NT2/D1 (cell line): ENCODE measurements around the gene CADM2.

Source experiments
- DNase-seq: peaks from one replicate; pipeline ENCODE4 v3.0.0-alpha.2; 2011; ENCODE audit warnings: low read depth, low spot score
- H3K27me3 ChIP-seq: 2 replicates; pipeline ENCODE4 v1.6.0; 2011; ENCODE audit warnings: mild to moderate bottlenecking; ENCODE audit not compliant: insufficient read length, insufficient read depth
- H3K36me3 ChIP-seq: 2 replicates; pipeline ENCODE4 v1.6.1; 2011; ENCODE audit warnings: mild to moderate bottlenecking, low read length, mixed read lengths; ENCODE audit not compliant: insufficient read depth, insufficient read length
- H3K4me1 ChIP-seq: 2 replicates; pipeline ENCODE4 v1.5.1; 2011; ENCODE audit not compliant: insufficient read depth, insufficient read length
- H3K4me3 ChIP-seq: 2 replicates; pipeline ENCODE4 v1.5.1; 2011; ENCODE audit warnings: low read depth; ENCODE audit not compliant: insufficient read length
- H3K9ac ChIP-seq: 2 replicates; pipeline ENCODE4 v1.6.0; 2011; ENCODE audit warnings: low read depth; ENCODE audit not compliant: insufficient read length
- H3K9me3 ChIP-seq: 2 replicates; pipeline ENCODE4 v1.5.1; 2011; ENCODE audit warnings: mild to moderate bottlenecking, low read length; ENCODE audit not compliant: insufficient read depth
- SUZ12 ChIP-seq: IDR thresholded peaks from 2 replicates; pipeline ENCODE4 v1.6.1; 2011; ENCODE audit not compliant: insufficient read length, insufficient read depth; ENCODE audit errors: extremely low read depth
- YY1 ChIP-seq: IDR thresholded peaks from 2 replicates; pipeline ENCODE4 v1.6.1; 2011; ENCODE audit not compliant: insufficient read length, insufficient read depth
- ZNF274 ChIP-seq: IDR thresholded peaks from 2 replicates; pipeline ENCODE4 v1.6.1; 2011; ENCODE audit warnings: mild to moderate bottlenecking, low read depth, low read length

CADM2 gene

GRCh38 chr3:85594676-85595075 lies 635.9 kb downstream of the CADM2 start:
- H3K9ac ChIP-seq, result no peak overlapping the region
- H3K4me1 ChIP-seq, result no peaks in the 10 kb centered on the region
- H3K9me3 ChIP-seq, result no peaks in the 10 kb centered on the region
- DNase-seq, result no peak
- H3K36me3 ChIP-seq, result no peaks in the 10 kb centered on the region
- TF ChIP-seq ZNF274, result no peak
- no peak for TF ChIP-seq SUZ12
- no peak for TF ChIP-seq YY1
- H3K27me3 ChIP-seq, result no peaks in the 10 kb centered on the region
- H3K4me3 ChIP-seq, result no peak overlapping the region

DNA sequence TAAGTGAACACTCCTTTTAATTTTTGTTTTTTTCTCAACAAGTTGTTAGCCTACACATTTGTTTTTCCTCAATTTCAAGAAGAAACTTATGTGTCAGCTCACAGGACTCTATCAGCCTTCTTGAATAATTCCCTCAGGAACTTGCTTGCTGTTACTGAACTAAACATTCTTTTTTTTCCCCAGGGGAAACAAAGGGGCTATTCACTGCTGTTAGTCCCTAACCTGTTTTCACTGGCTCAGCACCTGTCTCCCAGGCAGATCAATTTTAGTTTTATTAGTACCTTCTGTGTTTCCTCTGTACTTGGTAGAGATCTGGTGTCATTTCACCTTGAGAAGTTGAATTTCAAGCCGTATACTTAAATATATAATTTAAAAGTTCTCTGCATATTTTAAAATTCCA lies 644.6 kb downstream of the CADM2 start:
- TF ChIP-seq SUZ12, result no peak
- no peak for TF ChIP-seq ZNF274
- TF ChIP-seq YY1, result no peak
- H3K9me3 ChIP-seq, result no peaks in the 10 kb centered on the region
- no peaks in the 10 kb centered on the region for H3K27me3 ChIP-seq
- no peaks in the 10 kb centered on the region for H3K36me3 ChIP-seq
- peak; percentile 20 for DNase-seq
- H3K4me1 ChIP-seq, result no peaks in the 10 kb centered on the region
- no peak overlapping the region for H3K4me3 ChIP-seq
- H3K9ac ChIP-seq, result no peak overlapping the region

- no peak for TF ChIP-seq ZNF274
- no peak for TF ChIP-seq SUZ12
- no peak for TF ChIP-seq YY1
- Histone ChIP-seq H3K9ac (no peak overlapping the region), H3K36me3 (no peaks in the 10 kb centered on the region), H3K9me3 (no peaks in the 10 kb centered on the region), H3K4me3 (no peak overlapping the region), H3K4me1 (no peaks in the 10 kb centered on the region), H3K27me3 (no peaks in the 10 kb centered on the region)
- DNase-seq, result no peak
Observed at GRCh38 chr3:85604641-85605040, 645.9 kb downstream of the CADM2 start.

GRCh38 chr3:85605066-85605465 lies 646.3 kb downstream of the CADM2 start:
- TF ChIP-seq SUZ12, result no peak
- TF ChIP-seq YY1, result no peak

GRCh38 chr3:85626662-85627061 lies 667.9 kb downstream of the CADM2 start:
- Histone ChIP-seq H3K9ac (no peak overlapping the region), H3K27me3 (no peaks in the 10 kb centered on the region), H3K4me3 (no peak overlapping the region), H3K9me3 (no peaks in the 10 kb centered on the region), H3K4me1 (no peaks in the 10 kb centered on the region), H3K36me3 (no peaks in the 10 kb centered on the region)
- peak; percentile 5 for DNase-seq
- no peak for TF ChIP-seq SUZ12
- no peak for TF ChIP-seq YY1
- no peak for TF ChIP-seq ZNF274

More at GRCh38 chr3:85605066-85605465, 646.3 kb downstream of the CADM2 start:
- H3K36me3 ChIP-seq, result no peaks in the 10 kb centered on the region
- H3K4me3 ChIP-seq, result no peak overlapping the region
- H3K9ac ChIP-seq, result no peak overlapping the region
- H3K4me1 ChIP-seq, result no peaks in the 10 kb centered on the region
- no peaks in the 10 kb centered on the region for H3K9me3 ChIP-seq
- H3K27me3 ChIP-seq, result no peaks in the 10 kb centered on the region
- no peak for DNase-seq

GRCh38 chr3:85627932-85628331 lies 669.1 kb downstream of the CADM2 start:
- Histone ChIP-seq H3K4me1 (no peaks in the 10 kb centered on the region), H3K9ac (no peak overlapping the region), H3K9me3 (no peaks in the 10 kb centered on the region), H3K27me3 (no peaks in the 10 kb centered on the region), H3K36me3 (no peaks in the 10 kb centered on the region), H3K4me3 (no peak overlapping the region)
- TF ChIP-seq YY1, result no peak
- no peak for TF ChIP-seq SUZ12
- no peak for TF ChIP-seq ZNF274
- DNase-seq, result no peak

DNA sequence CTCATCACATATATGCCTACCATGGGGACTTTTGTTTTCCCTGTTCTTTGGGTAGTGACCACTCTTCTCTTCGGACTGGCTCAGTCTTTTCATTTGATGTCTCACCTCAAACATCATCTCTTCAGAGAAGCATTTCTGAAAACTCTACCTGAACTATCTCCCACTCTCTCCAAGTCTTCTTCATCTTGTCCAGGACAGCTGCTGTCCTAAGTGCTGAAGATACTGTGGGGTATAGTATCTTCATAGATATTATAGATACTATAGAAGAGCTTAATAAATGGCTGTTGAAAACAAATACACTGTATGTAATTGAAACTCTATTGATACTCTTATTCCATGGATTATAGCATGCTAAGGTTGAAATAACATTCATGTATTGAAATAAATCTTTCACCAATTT lies 672.3 kb downstream of the CADM2 start:
- Histone ChIP-seq H3K36me3 (no peaks in the 10 kb centered on the region), H3K4me3 (no peak overlapping the region), H3K9ac (no peak overlapping the region), H3K4me1 (no peaks in the 10 kb centered on the region), H3K9me3 (no peaks in the 10 kb centered on the region), H3K27me3 (no peaks in the 10 kb centered on the region)
- DNase-seq, result no peak
- TF ChIP-seq SUZ12, result no peak
- TF ChIP-seq ZNF274, result no peak
- TF ChIP-seq YY1, result no peak

- DNase-seq, result no peak
- TF ChIP-seq SUZ12 (no peak), ZNF274 (no peak), YY1 (no peak)
- no peaks in the 10 kb centered on the region for H3K9me3 ChIP-seq
- no peaks in the 10 kb centered on the region for H3K27me3 ChIP-seq
- H3K4me3 ChIP-seq, result no peak overlapping the region
- H3K9ac ChIP-seq, result no peak overlapping the region
- H3K4me1 ChIP-seq, result no peaks in the 10 kb centered on the region
- no peaks in the 10 kb centered on the region for H3K36me3 ChIP-seq
Observed at GRCh38 chr3:85632921-85633320, 674.1 kb downstream of the CADM2 start.
